ENCODE measurements around the gene AK2.

DNA sequence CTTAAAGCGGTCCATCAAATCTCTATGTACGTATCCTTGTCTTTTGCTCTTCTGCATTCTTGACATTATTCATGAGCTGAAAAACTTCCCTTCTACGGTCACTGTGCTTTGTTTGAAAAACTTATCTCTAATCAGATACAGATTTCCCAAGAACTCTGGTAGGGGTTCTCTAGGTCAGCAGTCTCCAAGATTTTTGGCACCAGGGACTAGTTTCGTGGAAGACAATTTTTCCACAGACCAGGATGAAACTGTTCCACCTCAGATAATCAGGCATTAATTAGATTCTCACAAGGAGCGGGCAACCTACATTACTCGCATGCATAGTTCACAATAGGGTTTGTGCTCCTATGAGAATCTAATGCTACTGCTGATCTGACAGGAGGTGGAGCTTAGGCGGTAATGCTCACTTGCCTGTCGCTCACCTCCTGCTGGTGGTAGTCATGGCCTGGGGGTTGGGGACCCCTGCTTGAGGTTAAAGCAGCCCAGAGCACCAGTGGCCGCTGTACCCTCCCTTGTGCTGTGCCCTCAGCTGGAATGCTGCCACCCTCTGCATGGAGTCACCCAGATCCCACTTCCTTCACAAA, 30.8 kb downstream of the AK2 start:
- TF ChIP-seq, protein P1, sequence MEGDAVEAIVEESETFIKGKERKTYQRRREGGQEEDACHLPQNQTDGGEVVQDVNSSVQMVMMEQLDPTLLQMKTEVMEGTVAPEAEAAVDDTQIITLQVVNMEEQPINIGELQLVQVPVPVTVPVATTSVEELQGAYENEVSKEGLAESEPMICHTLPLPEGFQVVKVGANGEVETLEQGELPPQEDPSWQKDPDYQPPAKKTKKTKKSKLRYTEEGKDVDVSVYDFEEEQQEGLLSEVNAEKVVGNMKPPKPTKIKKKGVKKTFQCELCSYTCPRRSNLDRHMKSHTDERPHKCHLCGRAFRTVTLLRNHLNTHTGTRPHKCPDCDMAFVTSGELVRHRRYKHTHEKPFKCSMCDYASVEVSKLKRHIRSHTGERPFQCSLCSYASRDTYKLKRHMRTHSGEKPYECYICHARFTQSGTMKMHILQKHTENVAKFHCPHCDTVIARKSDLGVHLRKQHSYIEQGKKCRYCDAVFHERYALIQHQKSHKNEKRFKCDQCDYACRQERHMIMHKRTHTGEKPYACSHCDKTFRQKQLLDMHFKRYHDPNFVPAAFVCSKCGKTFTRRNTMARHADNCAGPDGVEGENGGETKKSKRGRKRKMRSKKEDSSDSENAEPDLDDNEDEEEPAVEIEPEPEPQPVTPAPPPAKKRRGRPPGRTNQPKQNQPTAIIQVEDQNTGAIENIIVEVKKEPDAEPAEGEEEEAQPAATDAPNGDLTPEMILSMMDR (IDR thresholded peaks at IDR 0.05): no peak
- no peak for TF ChIP-seq POLR2AphosphoS5 (IDR thresholded peaks at IDR 0.05)
- no peak for TF ChIP-seq POLR2A (IDR thresholded peaks at IDR 0.05)
